Measurements from ENCODE around the gene FGF14. TPM values are rescaled to one million over a fixed set of nuclear protein-coding genes. Genes with fewer than 3 reads are reported as not detected.

The FGF14 gene
- total RNA-seq, 1 experiment from 2014 or later: not detected

- ChIA-PET CTCF (no interaction called here), POLR2A (ENCODE audit: unreplicated experiment) (no interaction called here)
- H3K79me2 ChIP-seq (ENCODE audit: low read length): no peaks in the 10 kb centered on the region
- intact Hi-C loops (cut with micrococcal nuclease): no loop called here
- H3K9me2 ChIP-seq (replicated peaks; ENCODE audit: low read length): no peaks in the 10 kb centered on the region
- peak; percentile 1 for DNase-seq
- no peak overlapping the region for H3K9ac ChIP-seq (ENCODE audit: low read length)
- no peak overlapping the region for H3K4me3 ChIP-seq (ENCODE audit: low read length)
- BruUV-seq (replicated peaks): no TSS peak
- TF ChIP-seq EZH2 (IDR thresholded peaks at IDR 0.05; ENCODE audit: low read length, unreplicated experiment): no peak
- no peak for TF ChIP-seq EZH2phosphoT487 (IDR thresholded peaks at IDR 0.05; ENCODE audit: borderline replicate concordance, low read length)
- TF ChIP-seq, protein P1, sequence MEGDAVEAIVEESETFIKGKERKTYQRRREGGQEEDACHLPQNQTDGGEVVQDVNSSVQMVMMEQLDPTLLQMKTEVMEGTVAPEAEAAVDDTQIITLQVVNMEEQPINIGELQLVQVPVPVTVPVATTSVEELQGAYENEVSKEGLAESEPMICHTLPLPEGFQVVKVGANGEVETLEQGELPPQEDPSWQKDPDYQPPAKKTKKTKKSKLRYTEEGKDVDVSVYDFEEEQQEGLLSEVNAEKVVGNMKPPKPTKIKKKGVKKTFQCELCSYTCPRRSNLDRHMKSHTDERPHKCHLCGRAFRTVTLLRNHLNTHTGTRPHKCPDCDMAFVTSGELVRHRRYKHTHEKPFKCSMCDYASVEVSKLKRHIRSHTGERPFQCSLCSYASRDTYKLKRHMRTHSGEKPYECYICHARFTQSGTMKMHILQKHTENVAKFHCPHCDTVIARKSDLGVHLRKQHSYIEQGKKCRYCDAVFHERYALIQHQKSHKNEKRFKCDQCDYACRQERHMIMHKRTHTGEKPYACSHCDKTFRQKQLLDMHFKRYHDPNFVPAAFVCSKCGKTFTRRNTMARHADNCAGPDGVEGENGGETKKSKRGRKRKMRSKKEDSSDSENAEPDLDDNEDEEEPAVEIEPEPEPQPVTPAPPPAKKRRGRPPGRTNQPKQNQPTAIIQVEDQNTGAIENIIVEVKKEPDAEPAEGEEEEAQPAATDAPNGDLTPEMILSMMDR (conservative IDR thresholded peaks at IDR 0.05; ENCODE audit: low read depth, low read length): no peak
- no peaks in the 10 kb centered on the region for H3K36me3 ChIP-seq (ENCODE audit: low read depth, low read length)
- peaks cover 18% of the 10 kb centered on the region for H3K27me3 ChIP-seq (ENCODE audit: low read length)
- no peak for ATAC-seq
- H3K27ac ChIP-seq (ENCODE audit: low read length): no peak overlapping the region
- H3K9me3 ChIP-seq (ENCODE audit: low read length): no peaks in the 10 kb centered on the region
- no peaks in the 10 kb centered on the region for H3F3A ChIP-seq (ENCODE audit: low read length, unreplicated experiment)
- H3K4me1 ChIP-seq (ENCODE audit: insufficient read depth, low read length): no peaks in the 10 kb centered on the region
- H2AFZ ChIP-seq (ENCODE audit: low read length): no peak overlapping the region
- H3K4me2 ChIP-seq (ENCODE audit: low read length): no peak overlapping the region
- H4K20me1 ChIP-seq (ENCODE audit: low read length): no peaks in the 10 kb centered on the region
Measured at GRCh38 chr13:101959016-101959415, 442.8 kb downstream of the FGF14 start.

DNA sequence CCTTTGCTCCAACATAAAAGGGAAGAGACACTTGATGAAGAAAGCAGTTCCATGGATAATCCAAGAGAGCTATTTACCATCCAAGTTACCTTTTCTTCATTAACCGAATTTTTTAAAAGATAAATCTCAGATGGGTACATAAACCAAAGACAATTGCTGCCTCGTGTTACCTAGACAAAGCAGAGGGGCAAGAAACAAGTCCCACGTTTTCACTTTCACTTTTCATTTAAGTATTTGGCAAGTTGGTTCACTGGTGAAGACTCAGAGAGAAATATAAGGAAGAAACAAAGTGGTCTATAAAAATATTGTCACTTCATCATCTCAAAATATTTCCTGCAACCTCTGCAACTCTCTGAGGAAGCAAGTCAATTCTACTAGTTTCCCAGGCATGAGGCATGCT is 446.1 kb downstream of the FGF14 start:
- no peaks in the 10 kb centered on the region for H3K4me1 ChIP-seq (ENCODE audit: insufficient read depth, low read length)
- BruUV-seq (replicated peaks): no TSS peak
- H3K4me3 ChIP-seq (ENCODE audit: low read length): no peak overlapping the region
- TF ChIP-seq EZH2 (IDR thresholded peaks at IDR 0.05; ENCODE audit: low read length, unreplicated experiment) (no peak), EZH2phosphoT487 (IDR thresholded peaks at IDR 0.05; ENCODE audit: borderline replicate concordance, low read length) (no peak)
- TF ChIP-seq, protein P1 (conservative IDR thresholded peaks at IDR 0.05; ENCODE audit: low read depth, low read length): no peak
- intact Hi-C loops (cut with micrococcal nuclease): no loop called here
- no peak overlapping the region for H3K9ac ChIP-seq (ENCODE audit: low read length)
- no peaks in the 10 kb centered on the region for H3F3A ChIP-seq (ENCODE audit: low read length, unreplicated experiment)
- DNase-seq (no peak), ATAC-seq (no peak)
- no peak overlapping the region for H3K4me2 ChIP-seq (ENCODE audit: low read length)
- H3K9me3 ChIP-seq (ENCODE audit: low read length): no peaks in the 10 kb centered on the region
- POLR2A ChIA-PET (ENCODE audit: unreplicated experiment): no interaction called here
- no peaks in the 10 kb centered on the region for H3K36me3 ChIP-seq (ENCODE audit: low read depth, low read length)
- H2AFZ ChIP-seq (ENCODE audit: low read length): no peak overlapping the region
- H3K27ac ChIP-seq (ENCODE audit: low read length): no peak overlapping the region
- H3K9me2 ChIP-seq (replicated peaks; ENCODE audit: low read length): no peaks in the 10 kb centered on the region
- H3K79me2 ChIP-seq (ENCODE audit: low read length): no peaks in the 10 kb centered on the region
- no peaks in the 10 kb centered on the region for H4K20me1 ChIP-seq (ENCODE audit: low read length)
- H3K27me3 ChIP-seq (ENCODE audit: low read length): peaks cover 31% of the 10 kb centered on the region
- CTCF ChIA-PET: no interaction called here

DNA sequence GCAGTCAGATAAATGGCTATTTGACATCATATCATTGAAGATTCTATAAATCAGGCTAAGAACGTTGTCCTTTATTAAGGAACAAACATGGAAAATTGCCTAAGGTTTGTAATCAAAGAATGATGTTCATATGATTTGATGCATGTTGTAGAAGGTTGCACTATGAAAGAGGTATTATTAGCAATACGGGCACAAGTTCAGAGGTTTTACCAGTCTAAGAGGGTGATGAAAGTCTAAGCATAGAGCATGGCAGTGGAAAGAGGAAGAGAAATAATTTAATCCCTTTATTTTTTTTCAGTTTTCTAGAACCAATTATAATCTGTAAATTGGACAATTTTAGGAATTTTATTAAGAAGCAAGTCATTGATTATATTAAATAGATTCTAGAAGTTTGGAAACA is 450.7 kb downstream of the FGF14 start:
- ChIA-PET CTCF (interaction anchor here (0.6 kb wide), 1 partner anchor 806 kb away, joined by 3 read pairs; no protein-coding TSS in a partner anchor), POLR2A (ENCODE audit: unreplicated experiment) (no interaction called here)
- H3K79me2 ChIP-seq (ENCODE audit: low read length): no peaks in the 10 kb centered on the region
- no peak for DNase-seq
- no peak overlapping the region for H2AFZ ChIP-seq (ENCODE audit: low read length)
- H3K9ac ChIP-seq (ENCODE audit: low read length): no peak overlapping the region
- TF ChIP-seq, protein P1 (conservative IDR thresholded peaks at IDR 0.05; ENCODE audit: low read depth, low read length): no peak
- no peak for TF ChIP-seq EZH2phosphoT487 (IDR thresholded peaks at IDR 0.05; ENCODE audit: borderline replicate concordance, low read length)
- no peak for TF ChIP-seq EZH2 (IDR thresholded peaks at IDR 0.05; ENCODE audit: low read length, unreplicated experiment)
- H3K9me3 ChIP-seq (ENCODE audit: low read length): no peaks in the 10 kb centered on the region
- no peaks in the 10 kb centered on the region for H3F3A ChIP-seq (ENCODE audit: low read length, unreplicated experiment)
- H3K27ac ChIP-seq (ENCODE audit: low read length): no peak overlapping the region
- BruUV-seq (replicated peaks): no TSS peak
- H3K4me3 ChIP-seq (ENCODE audit: low read length): no peak overlapping the region
- H3K36me3 ChIP-seq (ENCODE audit: low read depth, low read length): no peaks in the 10 kb centered on the region
- no peaks in the 10 kb centered on the region for H4K20me1 ChIP-seq (ENCODE audit: low read length)
- no peaks in the 10 kb centered on the region for H3K9me2 ChIP-seq (replicated peaks; ENCODE audit: low read length)
- no peak for ATAC-seq
- intact Hi-C loops (cut with micrococcal nuclease): no loop called here
- H3K27me3 ChIP-seq (ENCODE audit: low read length): peaks cover 28% of the 10 kb centered on the region
- H3K4me1 ChIP-seq (ENCODE audit: insufficient read depth, low read length): no peaks in the 10 kb centered on the region
- no peak overlapping the region for H3K4me2 ChIP-seq (ENCODE audit: low read length)

Data from PC-3 (cell line).